SU-DHL-6 (cell line): ENCODE data around the gene PRPF40A.
"Not testable (repeated sequence)": the region's sequence is repeated elsewhere in the genome, so short reads cannot be mapped to it uniquely, and the experiment has no call there.

Experiments
- H2AFZ ChIP-seq: fragments of 200-600 bp; sonication (generic); 2 replicates; pipeline ENCODE4 v1.6.1; 2014; ENCODE audit warnings: low read depth, mild to moderate bottlenecking, moderate library complexity, mixed read lengths, antibody characterized with exemption, low read length; ENCODE audit not compliant: severe bottlenecking
- H3F3A ChIP-seq: fragments of 200-600 bp; shearing (Covaris generic); 2 replicates; pipeline ENCODE4 v1.6.0; 2016; ENCODE audit warnings: antibody characterized with exemption, mild to moderate bottlenecking; ENCODE audit not compliant: insufficient read depth
- H3K27ac ChIP-seq: fragments of 200-600 bp; sonication (generic); 2 replicates; pipeline ENCODE4 v1.5.1; 2016; ENCODE audit warnings: low read depth, mild to moderate bottlenecking, low read length, moderate library complexity, mixed read lengths
- H3K27me3 ChIP-seq: fragments of 200-600 bp; sonication (generic), shearing (Covaris generic); 2 replicates; pipeline ENCODE4 v1.6.0; 2014; ENCODE audit warnings: mild to moderate bottlenecking, low read length
- H3K36me3 ChIP-seq: fragments of 200-600 bp; sonication (generic); 2 replicates; pipeline ENCODE4 v1.6.1; 2014; ENCODE audit warnings: mild to moderate bottlenecking, low read length, mixed read lengths
- H3K4me2 ChIP-seq: fragments of 300-600, 200-600 bp; shearing (Covaris generic), sonication (generic); 2 replicates; pipeline ENCODE4 v1.6.0; 2014; ENCODE audit warnings: low read length, low read depth, mild to moderate bottlenecking; ENCODE audit not compliant: poor library complexity, severe bottlenecking
- H3K4me3 ChIP-seq: fragments of 200-600 bp; sonication (generic); 2 replicates; pipeline ENCODE4 v1.5.1; 2014; ENCODE audit warnings: antibody characterized with exemption, low read length, mild to moderate bottlenecking, mixed read lengths; ENCODE audit not compliant: insufficient read depth, poor library complexity, severe bottlenecking
- H3K79me2 ChIP-seq: fragments of 200-600 bp; sonication (generic); 2 replicates; pipeline ENCODE4 v1.6.1; 2014; ENCODE audit warnings: mild to moderate bottlenecking, low read length, moderate library complexity; ENCODE audit not compliant: insufficient read depth
- H3K9ac ChIP-seq: fragments of 200-600 bp; sonication (generic); 2 replicates; pipeline ENCODE4 v1.7.0; 2014; ENCODE audit warnings: mild to moderate bottlenecking, low read length
- H3K9me2 ChIP-seq: fragments of 200-600 bp; sonication (generic); replicated peaks from 2 replicates; pipeline ENCODE4 v1.6.1; 2014; ENCODE audit warnings: low read length; ENCODE audit not compliant: insufficient read depth
- H3K9me3 ChIP-seq: fragments of 200-600 bp; sonication (generic); 2 replicates; pipeline ENCODE4 v1.6.1; 2014; ENCODE audit warnings: low read length, mixed read lengths; ENCODE audit not compliant: insufficient read depth
- H4K20me1 ChIP-seq: fragments of 200-600 bp; sonication (generic); 2 replicates; pipeline ENCODE4 v1.6.1; 2014; ENCODE audit warnings: low read depth, mild to moderate bottlenecking, antibody characterized with exemption, low read length, moderate library complexity, mixed read lengths
- EZH2phosphoT487 ChIP-seq: fragments of 200-600 bp; sonication (generic), shearing (Covaris generic); conservative IDR thresholded peaks from 2 replicates; pipeline ENCODE4 v1.6.1; 2018; ENCODE audit warnings: mild to moderate bottlenecking, antibody characterized with exemption, low read length, moderate library complexity, mixed read lengths
- TF ChIP-seq, protein P1 (sequence below): fragments of 200-600 bp; sonication (generic); IDR thresholded peaks from one replicate; pipeline ENCODE4 v1.5.1; 2017; ENCODE audit warnings: antibody characterized with exemption, mild to moderate bottlenecking, low read length, moderate library complexity; ENCODE audit not compliant: insufficient read depth, poor library complexity, severe bottlenecking

Gene PRPF40A

DNA sequence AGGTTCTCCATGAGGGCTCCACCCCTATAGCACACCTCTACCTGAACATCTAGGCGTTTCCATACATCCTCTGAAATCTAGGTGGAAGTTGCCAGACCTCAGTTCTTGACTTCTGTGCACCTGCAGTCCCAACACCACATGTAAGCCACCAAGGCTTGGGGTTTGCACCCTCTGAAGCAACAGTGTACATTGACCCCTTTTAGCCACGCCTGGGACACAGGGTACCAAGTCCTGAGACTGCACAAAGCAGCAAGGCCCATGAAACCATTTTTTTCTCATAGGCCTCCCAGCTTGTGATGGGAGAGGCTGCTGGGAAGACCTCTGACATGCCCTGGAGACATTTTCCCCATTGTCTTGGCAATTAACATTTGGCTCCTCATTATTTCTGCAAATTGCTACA lies 21.2 kb upstream of the PRPF40A start:
- Histone ChIP-seq H3K9me2 (no peaks in the 10 kb centered on the region), H3K27me3 (no peaks in the 10 kb centered on the region), H3K27ac (no peak overlapping the region), H4K20me1 (peaks cover 7% of the 10 kb centered on the region; the same call in 1 of the 2 replicates), H3F3A (peaks cover 15% of the 10 kb centered on the region), H3K9ac (no peak overlapping the region), H2AFZ (no peak overlapping the region), H3K79me2 (peaks cover 10% of the 10 kb centered on the region), H3K4me2 (no peak overlapping the region), H3K4me3 (no peak overlapping the region), H3K36me3 (peaks cover 62% of the 10 kb centered on the region), H3K9me3 (no peaks in the 10 kb centered on the region)
- no peak for TF ChIP-seq EZH2phosphoT487
- TF ChIP-seq, protein P1, sequence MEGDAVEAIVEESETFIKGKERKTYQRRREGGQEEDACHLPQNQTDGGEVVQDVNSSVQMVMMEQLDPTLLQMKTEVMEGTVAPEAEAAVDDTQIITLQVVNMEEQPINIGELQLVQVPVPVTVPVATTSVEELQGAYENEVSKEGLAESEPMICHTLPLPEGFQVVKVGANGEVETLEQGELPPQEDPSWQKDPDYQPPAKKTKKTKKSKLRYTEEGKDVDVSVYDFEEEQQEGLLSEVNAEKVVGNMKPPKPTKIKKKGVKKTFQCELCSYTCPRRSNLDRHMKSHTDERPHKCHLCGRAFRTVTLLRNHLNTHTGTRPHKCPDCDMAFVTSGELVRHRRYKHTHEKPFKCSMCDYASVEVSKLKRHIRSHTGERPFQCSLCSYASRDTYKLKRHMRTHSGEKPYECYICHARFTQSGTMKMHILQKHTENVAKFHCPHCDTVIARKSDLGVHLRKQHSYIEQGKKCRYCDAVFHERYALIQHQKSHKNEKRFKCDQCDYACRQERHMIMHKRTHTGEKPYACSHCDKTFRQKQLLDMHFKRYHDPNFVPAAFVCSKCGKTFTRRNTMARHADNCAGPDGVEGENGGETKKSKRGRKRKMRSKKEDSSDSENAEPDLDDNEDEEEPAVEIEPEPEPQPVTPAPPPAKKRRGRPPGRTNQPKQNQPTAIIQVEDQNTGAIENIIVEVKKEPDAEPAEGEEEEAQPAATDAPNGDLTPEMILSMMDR = no peak

DNA sequence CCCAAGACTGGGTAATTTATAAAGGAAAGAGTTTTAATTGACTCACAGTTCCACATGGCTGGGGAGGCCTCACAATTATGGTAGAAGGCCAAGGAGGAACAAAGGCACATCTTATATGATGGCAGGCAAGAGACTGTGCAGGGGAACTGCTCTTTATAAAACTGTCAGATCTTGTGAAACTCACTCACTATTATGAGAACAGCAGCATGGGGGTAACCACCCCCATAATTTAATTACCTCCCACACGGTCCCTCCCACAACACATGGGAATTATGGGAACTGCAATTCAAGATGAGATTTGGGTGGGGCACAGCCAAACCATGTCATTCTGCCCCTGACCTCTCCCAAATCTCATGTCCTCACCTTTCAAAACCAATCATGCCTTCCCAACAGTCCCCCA lies 20.2 kb upstream of the PRPF40A start:
- H3K4me2 ChIP-seq, H4K20me1 ChIP-seq, H3K4me3 ChIP-seq, H3K27ac ChIP-seq, H3K27me3 ChIP-seq, H3K9me2 ChIP-seq, H3K9ac ChIP-seq, H2AFZ ChIP-seq, H3K9me3 ChIP-seq: not testable (repeated sequence)
- H3F3A ChIP-seq = peaks cover 15% of the 10 kb centered on the region
- peaks cover 16% of the 10 kb centered on the region for H3K79me2 ChIP-seq
- H3K36me3 ChIP-seq = peaks cover 67% of the 10 kb centered on the region

DNA sequence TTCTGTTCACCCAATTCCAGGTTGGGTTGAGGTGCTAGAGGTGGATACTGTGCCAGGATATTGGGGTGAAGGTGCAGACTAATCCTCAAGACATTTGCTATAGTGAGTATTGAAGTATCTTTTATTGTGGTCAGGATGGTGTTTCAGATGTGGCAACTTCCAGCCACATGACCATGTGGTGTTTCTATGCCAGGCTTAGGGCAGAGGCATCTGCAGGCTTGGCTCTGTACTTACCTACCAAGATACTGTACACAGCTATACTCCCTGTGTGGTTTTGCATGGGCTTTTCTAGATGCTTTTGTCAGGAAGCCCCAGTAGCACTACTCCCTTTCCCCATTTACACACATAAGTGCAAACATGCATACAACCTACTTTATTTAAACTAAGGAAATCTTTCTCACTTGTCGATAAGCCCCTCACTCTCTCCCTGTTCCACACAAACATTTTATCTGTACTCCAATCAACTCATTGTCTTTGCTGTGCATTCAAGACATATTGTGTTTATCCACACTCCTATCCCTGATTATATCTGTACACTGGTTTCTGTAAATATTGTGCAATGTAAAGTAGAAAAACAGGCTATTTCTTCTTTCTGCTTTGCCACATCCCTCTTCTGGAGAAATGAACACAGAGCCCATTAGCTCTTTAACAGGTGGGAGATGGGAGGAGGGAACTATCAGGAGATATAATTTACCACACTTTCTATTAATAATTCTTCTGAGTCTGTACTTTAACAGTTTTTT lies 13.5 kb upstream of the PRPF40A start:
- peak overlapping the region; percentile 38 for H3K4me2 ChIP-seq
- H3K27ac ChIP-seq = peak overlapping the region; percentile 54; the same call in 1 of the 2 replicates
- no peak for TF ChIP-seq EZH2phosphoT487
- TF ChIP-seq, protein P1 = no peak
- no peak overlapping the region for H3K9ac ChIP-seq
- H3K27me3 ChIP-seq = no peaks in the 10 kb centered on the region
- peaks cover 6% of the 10 kb centered on the region; the same call in 1 of the 2 replicates for H4K20me1 ChIP-seq
- H3F3A ChIP-seq = peaks cover 5% of the 10 kb centered on the region; the same call in 1 of the 2 replicates
- H2AFZ ChIP-seq = no peak overlapping the region
- H3K4me3 ChIP-seq = no peak overlapping the region
- H3K9me3 ChIP-seq = no peaks in the 10 kb centered on the region
- no peaks in the 10 kb centered on the region for H3K9me2 ChIP-seq
- peaks cover 60% of the 10 kb centered on the region for H3K79me2 ChIP-seq
- H3K36me3 ChIP-seq = peaks cover 21% of the 10 kb centered on the region

DNA sequence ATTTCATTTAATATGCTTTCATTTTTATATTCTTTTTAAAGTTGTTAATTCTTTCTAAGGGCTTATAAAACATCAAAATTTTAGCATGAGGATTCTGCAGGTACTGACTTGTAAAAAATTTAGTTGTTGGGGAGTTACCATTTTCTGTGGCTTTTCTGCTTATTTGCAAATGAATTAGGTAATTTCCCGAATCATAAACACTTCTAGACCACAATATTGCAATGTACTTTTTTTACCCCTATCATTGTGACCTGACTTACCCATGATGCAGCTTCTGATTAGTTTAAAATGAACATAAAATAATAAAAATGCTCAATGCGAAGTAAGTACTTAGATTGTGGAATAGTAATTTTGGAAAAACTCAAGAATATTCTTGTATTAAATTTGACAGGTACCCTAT lies 12.6 kb upstream of the PRPF40A start:
- H2AFZ ChIP-seq = no peak overlapping the region
- no peak overlapping the region for H3K9ac ChIP-seq
- TF ChIP-seq EZH2phosphoT487 = no peak
- TF ChIP-seq, protein P1 = no peak
- H3K27me3 ChIP-seq = no peaks in the 10 kb centered on the region
- no peak overlapping the region for H3K4me3 ChIP-seq
- 0 out of 2 replicates have a peak, but pooled peaks cover under 1% of the 10 kb centered on the region for H3F3A ChIP-seq
- H4K20me1 ChIP-seq = peaks cover 7% of the 10 kb centered on the region; the same call in 1 of the 2 replicates
- H3K36me3 ChIP-seq = peaks cover 19% of the 10 kb centered on the region
- no peaks in the 10 kb centered on the region for H3K9me2 ChIP-seq
- H3K4me2 ChIP-seq = peak overlapping the region; percentile 38
- H3K79me2 ChIP-seq = peaks cover 68% of the 10 kb centered on the region
- H3K9me3 ChIP-seq = no peaks in the 10 kb centered on the region
- peak overlapping the region; percentile 54; the same call in 1 of the 2 replicates for H3K27ac ChIP-seq
